GM18502 (cell line): Measurements from ENCODE around the gene ATP13A3.

Experiments
- ATAC-seq: cut with Tn5 transposase; IDR thresholded peaks from one replicate; pipeline ENCODE4 v1.9.1; 2021; ENCODE audit warnings: mild to moderate bottlenecking; ENCODE audit not compliant: unreplicated experiment, poor library complexity

ATP13A3 gene

GRCh38 chr3:194397757-194398312, 89.0 kb downstream of the ATP13A3 start:
- no peak for ATAC-seq

DNA sequence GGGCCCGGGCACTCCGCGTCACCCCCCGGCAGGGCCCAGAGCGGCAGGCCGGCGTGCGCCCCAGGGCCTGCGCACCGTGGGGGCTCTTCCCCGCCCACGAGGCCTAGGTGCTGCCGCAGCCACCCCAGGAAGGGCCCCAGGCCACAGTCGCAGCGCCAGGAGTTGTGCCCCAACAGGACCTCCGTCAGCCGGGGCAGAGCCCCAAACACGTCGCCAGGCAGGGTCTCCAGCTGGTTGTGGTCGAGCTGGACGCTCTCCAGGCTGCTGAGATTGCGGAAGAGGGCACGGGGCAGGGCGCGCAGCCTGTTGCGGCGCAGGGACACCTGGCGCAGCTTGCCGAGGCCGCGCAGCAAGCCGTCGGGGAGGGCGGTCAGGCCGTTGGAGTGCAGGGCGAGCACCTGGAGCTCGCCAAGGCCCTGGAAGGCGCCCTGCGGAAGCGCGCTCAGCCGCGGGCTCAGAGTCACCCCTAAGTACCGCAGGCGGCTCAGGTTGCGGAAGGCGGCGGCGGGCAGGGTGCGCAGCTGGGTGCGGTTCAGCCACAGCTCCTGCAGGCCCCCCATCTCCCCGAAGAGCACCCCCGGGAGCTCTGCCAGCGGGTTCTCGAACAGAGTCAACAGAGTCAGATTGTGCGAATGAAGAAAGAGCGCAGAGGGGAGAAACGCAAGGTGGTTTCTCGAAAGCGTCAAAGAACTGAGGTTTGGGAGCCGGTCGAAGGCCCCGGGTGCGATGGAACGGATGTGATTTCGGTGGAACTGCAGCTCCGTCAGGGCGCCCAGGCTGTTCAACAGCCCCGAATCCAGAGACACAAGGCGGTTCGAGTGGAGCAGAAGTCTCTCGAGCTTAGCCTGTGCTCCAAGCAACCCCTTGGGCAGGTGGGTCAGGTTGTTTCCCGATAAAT, 89.7 kb downstream of the ATP13A3 start:
- ATAC-seq, result peak; percentile 50

GRCh38 chr3:194396539-194396858, 90.3 kb downstream of the ATP13A3 start:
- ATAC-seq, result no peak

DNA sequence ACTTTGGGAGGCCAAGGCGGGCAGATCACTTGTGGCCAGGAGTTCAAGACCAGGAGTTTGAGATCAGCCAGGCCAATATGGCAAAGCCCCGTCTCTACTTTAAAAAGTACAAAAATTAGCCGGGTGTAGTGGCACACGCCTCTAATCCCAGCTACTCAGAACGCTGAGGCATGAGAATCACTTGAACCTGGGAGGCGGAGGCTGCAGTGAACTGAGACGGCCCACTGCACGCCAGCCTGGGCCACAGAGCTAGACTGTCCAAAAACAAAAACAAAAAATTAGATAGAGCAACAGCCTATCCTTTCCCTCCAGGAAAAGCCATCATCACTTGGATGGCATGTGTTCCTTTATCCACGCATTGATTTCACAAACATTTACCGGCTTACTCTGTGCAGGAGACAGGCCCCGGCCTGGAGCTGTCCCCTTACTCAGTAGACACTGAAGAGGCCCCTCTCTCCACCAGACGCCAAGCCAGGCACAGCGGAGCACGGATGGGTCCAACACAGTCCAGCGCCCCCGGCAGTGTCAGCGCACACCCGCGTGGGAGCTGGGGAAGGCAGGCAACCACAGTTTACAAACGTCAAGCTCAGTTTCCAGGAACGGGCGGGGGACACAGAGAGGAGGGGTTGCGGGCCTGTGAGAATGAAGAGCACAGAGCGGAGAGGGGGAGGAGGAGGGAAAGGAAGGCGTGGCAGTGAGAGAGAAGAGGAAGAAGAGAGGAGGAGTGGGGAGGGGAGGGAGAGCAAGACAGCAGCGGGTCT, 90.8 kb downstream of the ATP13A3 start:
- ATAC-seq, result no peak

GRCh38 chr3:194395212-194395611, 91.6 kb downstream of the ATP13A3 start:
- no peak for ATAC-seq

- ATAC-seq, result no peak
Observed at GRCh38 chr3:194392576-194392975, 94.2 kb downstream of the ATP13A3 start.

DNA sequence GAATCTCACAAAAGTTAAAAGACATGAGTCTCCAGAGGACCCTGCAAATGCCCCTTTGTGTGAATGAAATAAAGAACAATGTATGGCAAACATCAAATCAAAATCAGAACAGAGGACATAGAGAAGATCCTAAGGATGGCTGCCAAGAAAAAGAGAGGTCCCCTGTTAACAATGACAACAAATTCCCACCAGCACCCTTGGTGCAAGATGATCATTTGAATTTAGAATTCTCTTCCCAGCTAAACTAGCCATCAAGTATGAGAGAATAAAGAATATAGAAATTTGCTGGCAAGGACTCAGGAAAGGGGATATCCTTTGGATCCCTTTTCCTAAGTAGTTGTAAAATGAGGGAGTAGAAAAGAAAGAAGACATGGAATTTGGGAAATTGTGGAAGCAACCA, 96.0 kb downstream of the ATP13A3 start:
- ATAC-seq, result no peak

DNA sequence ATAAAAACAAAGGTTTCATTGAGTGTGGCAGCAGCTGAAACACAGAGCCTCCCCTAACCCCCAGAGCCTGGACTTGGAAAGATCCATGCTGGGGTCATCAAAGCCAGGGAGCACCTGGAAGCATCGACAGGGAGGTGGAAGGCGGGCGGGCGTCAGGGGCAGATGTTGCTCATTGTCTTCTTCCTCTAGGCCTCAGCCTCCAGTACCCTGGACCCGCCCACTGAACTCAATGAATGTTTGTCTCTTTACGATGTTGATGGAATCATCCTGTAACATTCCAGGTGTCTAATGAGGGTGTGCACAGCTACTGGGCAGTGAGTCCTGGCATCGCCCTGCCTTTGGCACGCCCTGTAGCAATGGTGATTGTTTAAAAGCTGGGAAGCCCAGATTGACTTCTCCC, 97.5 kb downstream of the ATP13A3 start:
- no peak for ATAC-seq

GRCh38 chr3:194387926-194388418, 98.8 kb downstream of the ATP13A3 start:
- no peak for ATAC-seq

DNA sequence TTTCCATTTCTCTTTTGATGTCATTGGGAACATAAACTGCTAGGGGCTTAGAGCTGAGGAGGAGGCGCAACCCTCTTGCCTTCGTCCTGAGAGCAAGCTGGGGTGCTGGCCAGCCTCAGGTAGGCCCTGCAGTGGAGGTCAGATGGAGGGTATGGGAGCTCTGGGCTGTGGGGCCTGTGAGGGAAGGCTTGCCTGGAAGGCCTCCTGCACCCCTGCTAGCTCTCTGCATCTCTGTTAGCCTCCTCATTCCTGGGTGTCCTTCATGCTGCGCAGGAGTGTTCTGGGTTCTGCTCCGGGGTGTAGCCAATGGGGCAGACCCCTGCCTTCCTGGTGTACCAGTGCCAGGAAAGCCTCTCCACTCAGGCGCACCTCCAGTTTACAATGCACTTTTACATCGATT, 99.5 kb downstream of the ATP13A3 start:
- no peak for ATAC-seq

DNA sequence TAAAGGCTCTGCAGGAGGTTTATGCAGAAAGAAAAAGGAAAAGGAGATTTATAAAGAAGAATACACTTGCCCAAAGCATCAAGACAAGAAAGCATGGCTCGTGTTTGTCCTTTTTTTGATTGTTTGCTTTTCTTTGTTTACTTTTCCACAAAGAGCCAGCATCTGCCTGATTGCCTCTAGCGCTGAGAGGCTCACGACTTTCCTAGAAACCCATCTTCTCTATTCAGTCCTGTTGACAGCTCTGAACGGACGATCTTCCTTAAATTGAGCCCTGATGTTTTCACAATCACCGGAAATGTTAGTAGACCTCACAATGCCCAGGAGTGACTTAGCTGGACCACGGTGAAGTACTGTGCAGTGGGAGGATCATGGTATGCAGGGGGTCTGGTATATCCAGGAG, 100.2 kb downstream of the ATP13A3 start:
- no peak for ATAC-seq

DNA sequence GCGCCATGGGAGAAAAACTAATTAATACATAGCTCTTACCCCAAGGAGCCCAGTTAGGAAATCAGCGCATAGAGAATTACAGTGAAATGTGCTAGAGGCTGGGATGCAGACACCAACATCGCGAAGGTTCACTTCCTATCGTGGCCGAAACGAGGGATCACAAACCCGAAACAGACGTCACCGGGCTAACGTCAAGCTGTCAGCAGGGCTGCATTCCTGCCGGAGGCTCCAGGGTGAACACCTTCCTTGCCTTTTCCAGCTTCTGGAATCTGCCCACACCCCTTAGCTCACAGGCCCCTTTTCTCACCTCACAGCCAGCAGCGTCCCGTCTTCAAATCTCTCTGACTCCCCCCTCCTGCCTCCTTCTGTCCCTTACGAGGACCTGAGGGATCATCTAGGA, 100.7 kb downstream of the ATP13A3 start:
- no peak for ATAC-seq

GRCh38 chr3:194384569-194385001, 102.2 kb downstream of the ATP13A3 start:
- no peak for ATAC-seq

DNA sequence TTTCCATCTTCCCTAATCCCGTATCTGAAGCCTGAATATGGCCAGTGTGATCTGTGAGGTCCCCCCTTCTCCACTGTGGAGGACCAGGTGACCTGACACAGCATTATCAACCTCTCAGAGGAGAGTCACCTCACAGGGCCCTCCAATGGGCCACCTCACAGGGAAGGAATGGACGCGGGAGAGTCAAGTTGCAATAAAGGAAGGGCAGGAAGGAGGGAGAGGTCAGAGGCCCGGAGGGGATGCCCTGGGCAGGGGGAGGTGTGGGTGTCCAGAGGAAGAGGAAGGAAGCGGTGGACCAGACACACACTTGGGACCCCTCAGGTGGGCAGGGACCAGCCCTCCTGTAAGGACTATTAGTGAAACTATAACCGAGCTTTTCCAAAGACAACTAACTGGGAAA, 102.6 kb downstream of the ATP13A3 start:
- ATAC-seq, result no peak

GRCh38 chr3:194383276-194383940, 103.4 kb downstream of the ATP13A3 start:
- ATAC-seq, result no peak

GRCh38 chr3:194382892-194383223, 103.9 kb downstream of the ATP13A3 start:
- ATAC-seq, result no peak

- no peak for ATAC-seq
Observed at GRCh38 chr3:194382196-194382891, 104.5 kb downstream of the ATP13A3 start.

- no peak for ATAC-seq
Observed at GRCh38 chr3:194381460-194381875, 105.3 kb downstream of the ATP13A3 start.

DNA sequence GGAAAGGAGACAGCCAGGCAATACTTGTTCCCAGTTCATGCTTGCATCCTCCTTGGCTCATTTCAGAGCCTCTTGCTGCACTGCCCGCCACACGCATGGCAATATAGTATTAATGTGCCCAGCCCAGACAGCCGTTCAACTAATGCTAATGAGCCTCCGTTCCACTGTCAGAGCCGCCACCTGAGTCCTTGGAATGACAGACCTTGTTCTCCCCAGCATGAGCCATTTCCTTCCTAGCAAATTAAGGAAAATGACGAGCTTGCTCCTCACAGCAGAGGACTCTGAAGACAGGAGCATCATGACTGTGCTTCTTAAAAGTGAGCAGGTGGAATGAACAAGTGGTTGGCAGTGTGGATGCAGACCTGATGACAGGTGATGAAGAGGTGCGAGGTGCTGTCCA, 106.5 kb downstream of the ATP13A3 start:
- no peak for ATAC-seq

- ATAC-seq, result no peak
Observed at GRCh38 chr3:194379651-194380050, 107.2 kb downstream of the ATP13A3 start.
